HG03280 (cell line): ENCODE measurements around the gene IFT88.

Experiments used
- ATAC-seq: cut with Tn5 transposase; IDR thresholded peaks from one replicate; pipeline ENCODE4 v1.9.1; 2021; ENCODE audit warnings: mild to moderate bottlenecking, moderate library complexity; ENCODE audit not compliant: unreplicated experiment

IFT88 gene

DNA sequence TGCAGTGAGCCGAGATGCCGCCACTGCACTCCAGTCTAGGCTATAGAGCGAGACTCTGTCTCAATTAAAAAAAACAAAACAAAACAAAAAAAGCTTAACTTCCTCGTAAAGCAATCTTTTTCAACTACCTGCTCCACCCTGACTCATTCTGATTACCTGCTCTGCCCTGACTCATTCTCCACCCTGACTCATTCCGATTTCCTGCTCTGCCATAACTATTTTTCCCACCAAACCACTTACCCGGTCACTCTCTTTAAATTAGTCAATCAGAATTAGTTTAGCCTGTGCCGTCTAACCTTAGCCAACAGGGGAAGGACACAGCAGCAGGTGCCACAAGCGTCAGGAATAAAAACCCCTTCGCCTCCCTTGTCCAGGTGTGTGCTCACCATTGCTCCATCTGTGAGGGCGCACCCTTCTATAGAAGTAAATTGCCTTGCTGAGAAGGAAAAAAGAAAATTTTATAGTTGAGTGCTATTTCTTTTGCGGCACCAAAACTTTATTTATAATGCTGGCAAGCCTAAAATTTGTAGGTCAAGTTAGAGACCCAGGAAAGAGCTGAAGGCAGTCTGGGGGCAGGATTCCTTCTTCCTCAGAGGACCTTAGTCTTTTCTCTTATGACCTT lies 1.7 kb upstream of the IFT88 start:
- no peak for ATAC-seq

DNA sequence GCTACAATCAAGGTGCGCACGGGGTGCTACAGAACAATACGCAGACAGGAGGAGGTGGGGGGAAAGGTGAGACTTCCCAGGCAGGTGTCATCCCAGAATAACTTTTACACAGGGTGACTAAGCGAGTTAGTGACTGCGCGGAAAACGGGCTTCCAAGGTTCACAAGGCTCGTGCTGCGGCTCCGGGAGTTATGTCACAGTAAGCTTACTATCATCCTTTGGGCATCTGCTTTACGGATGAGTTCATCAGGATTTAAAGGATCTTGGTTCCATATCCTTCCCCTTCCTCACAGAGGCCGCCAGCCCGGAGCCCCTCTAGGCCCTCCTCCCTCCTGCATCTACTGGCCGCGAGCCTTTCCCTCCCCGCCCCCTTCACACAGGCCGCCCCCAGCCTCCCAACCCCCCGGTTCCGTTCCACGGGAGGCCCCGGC lies 474 bp upstream of the IFT88 start:
- peak; percentile 39 for ATAC-seq

DNA sequence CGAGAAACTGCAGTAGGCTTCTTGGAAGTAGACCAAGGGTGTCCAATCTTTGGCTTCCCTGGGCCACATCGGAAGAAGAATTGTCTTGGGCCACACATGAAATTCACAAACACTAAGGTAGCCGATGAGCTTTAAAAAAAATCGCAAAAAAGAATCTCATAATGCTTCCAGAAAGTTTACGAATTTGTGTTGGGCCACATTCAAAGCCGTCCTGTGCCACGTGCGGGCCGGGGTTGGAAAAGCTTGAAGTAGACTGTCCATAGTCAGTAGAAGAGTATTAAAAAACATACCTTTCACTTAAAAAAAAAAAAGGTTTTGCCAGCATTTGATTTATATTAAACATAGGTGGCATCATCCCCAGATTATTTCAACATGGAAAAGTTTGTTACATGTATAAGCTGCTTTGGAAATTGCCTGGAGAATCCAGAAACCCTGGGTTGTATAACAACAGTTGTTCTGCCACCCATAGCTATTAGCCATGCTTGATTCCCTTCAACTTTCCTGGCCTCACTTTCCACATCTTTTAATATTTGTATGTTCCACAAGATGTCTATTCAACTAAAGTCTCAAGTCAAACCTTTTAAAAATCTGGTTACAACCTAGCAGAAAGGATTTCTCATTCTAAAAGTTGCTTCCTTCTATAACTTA lies 1.0 kb downstream of the IFT88 start:
- no peak for ATAC-seq

GRCh38 chr13:20570517-20570916 lies 3.6 kb downstream of the IFT88 start:
- ATAC-seq, result no peak

- ATAC-seq, result no peak
These were observed 4.7 kb downstream of the IFT88 start for GRCh38 chr13:20571676-20572075.

- no peak for ATAC-seq
These were observed 6.2 kb downstream of the IFT88 start for GRCh38 chr13:20573186-20573585.

GRCh38 chr13:20573636-20574035 lies 6.7 kb downstream of the IFT88 start:
- ATAC-seq, result no peak

DNA sequence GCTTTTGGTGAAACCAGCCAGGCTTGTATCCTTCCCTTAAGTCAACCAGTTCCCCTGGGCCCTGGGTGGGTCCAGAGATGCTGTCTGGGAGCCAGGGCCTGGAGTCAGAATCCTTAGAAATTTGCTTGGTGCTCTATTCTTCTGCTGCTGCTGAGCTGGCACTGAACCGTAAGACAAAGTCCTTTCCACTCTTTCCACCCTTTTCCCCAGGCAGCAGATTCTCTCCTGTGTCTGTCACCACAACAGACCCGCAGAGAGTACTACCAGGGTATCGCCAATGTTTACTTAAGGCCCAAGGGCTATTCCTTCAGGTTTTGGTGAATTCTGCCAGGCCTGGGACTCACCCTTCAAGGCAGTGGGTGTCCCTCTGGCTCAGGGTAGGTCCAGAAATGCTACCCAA lies 12.2 kb downstream of the IFT88 start:
- ATAC-seq, result no peak

GRCh38 chr13:20580257-20580656 lies 13.3 kb downstream of the IFT88 start:
- ATAC-seq, result no peak

DNA sequence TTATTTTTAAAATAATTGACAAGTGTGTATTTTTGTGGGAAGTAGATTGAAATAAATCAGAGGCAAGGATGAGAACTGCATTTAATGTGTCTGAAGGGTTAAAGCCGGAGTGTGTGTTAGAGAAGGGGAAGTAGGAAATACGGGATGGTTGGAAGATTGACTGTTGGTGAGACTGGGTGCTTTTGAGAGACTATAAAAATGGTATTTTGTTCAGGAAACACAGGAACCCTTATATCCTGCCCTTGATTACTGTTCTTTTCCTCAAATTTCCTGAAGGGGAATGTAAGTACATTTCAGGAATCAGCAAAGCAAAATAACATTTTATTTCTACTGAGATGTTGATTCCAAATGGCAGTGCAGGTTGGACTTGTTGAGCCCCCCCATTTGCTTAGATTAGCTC lies 15.1 kb downstream of the IFT88 start:
- no peak for ATAC-seq

GRCh38 chr13:20583803-20584293 lies 16.9 kb downstream of the IFT88 start:
- no peak for ATAC-seq

DNA sequence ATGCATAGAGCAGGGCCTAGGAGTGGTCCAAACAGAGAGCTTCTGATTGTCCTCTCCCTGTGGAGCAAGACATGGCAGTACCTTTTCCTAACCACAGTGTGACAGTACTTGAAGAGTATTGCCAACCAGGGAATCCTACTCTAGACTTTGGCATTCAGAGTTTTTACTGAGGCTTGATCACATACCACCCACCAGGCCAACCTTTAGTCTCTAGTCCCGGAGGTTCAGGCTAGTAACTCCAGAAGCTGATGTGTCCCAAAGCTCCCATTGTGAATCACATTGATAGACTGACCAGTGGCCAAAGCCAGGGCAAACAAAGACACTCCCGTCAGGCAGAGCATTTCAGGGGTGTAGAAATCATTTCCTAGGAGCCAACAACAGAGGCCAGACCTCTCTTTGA lies 18.4 kb downstream of the IFT88 start:
- no peak for ATAC-seq

GRCh38 chr13:20588529-20589110 lies 21.7 kb downstream of the IFT88 start:
- ATAC-seq, result no peak

DNA sequence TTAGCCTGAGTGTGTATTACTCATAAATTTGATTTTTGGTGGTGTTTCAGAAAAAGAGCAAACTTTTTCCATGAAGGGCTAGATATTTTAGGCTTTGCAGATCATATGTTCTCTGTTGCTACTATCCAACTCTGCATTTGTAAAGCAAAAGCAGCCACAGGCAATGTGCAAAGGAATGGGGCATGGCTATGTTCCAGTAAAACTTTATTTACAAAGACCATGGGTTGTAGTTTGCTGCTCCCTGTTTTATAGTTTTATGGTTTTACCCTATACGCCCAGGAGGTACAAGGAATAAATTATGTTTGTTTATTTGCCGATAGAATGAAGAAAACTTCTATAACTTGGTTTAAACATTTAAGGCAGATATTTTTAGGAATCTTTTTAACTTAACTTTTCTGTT lies 23.6 kb downstream of the IFT88 start:
- ATAC-seq, result no peak

- ATAC-seq, result no peak
These were observed 25.6 kb downstream of the IFT88 start for GRCh38 chr13:20592606-20593005.

GRCh38 chr13:20594280-20594679 lies 27.3 kb downstream of the IFT88 start:
- ATAC-seq, result no peak

DNA sequence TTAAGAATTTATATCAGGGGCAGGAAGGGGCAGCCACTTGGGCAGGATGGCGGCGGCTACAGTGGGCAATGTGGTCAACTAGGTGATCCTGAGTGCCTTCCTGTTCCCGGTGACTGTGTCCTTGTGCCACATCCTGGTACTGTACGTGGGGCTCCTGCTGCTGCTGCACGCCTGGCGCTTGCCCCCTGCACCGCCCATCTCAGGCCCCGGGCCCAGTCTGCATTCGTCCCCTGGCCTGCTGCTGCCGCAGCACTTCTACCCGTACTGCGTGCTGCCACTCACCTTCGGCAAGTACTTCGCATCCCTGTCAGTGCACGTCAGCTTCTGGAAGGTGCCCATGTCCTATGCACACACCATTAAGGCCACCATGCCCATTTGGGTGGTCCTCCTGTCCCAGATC lies 40.1 kb downstream of the IFT88 start:
- ATAC-seq, result no peak

GRCh38 chr13:20608438-20609020 lies 41.6 kb downstream of the IFT88 start:
- ATAC-seq, result no peak

DNA sequence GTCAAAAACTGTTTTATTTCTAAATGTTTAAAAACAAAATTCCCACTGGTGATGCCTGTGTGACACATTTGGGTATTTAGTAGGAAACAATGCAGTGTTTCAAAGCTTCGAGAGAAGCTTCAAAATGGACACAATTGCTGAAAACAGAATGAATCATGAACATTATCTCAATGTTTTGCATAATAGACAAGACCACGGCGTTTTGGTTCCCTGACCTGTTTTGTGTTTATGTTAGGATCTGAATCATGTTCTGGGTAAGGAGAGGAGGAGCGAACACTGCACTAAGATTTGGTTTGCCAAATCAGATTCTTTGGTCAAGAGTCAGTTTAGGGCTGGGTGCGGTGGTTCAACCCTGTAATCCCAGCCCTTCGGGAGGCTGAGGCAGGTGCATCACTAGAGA lies 42.2 kb downstream of the IFT88 start:
- no peak for ATAC-seq

- ATAC-seq, result no peak
These were observed 43.0 kb downstream of the IFT88 start for GRCh38 chr13:20610006-20610405.

- no peak for ATAC-seq
These were observed 49.3 kb downstream of the IFT88 start for GRCh38 chr13:20616059-20616797.
